ENCODE measurements around the gene ATG101. TPM values are rescaled to one million over a fixed set of nuclear protein-coding genes. Genes with fewer than 3 reads are reported as not detected.

The ATG101 gene
- total RNA-seq, 1 donor from 2014 or later = 38.4 TPM

DNA sequence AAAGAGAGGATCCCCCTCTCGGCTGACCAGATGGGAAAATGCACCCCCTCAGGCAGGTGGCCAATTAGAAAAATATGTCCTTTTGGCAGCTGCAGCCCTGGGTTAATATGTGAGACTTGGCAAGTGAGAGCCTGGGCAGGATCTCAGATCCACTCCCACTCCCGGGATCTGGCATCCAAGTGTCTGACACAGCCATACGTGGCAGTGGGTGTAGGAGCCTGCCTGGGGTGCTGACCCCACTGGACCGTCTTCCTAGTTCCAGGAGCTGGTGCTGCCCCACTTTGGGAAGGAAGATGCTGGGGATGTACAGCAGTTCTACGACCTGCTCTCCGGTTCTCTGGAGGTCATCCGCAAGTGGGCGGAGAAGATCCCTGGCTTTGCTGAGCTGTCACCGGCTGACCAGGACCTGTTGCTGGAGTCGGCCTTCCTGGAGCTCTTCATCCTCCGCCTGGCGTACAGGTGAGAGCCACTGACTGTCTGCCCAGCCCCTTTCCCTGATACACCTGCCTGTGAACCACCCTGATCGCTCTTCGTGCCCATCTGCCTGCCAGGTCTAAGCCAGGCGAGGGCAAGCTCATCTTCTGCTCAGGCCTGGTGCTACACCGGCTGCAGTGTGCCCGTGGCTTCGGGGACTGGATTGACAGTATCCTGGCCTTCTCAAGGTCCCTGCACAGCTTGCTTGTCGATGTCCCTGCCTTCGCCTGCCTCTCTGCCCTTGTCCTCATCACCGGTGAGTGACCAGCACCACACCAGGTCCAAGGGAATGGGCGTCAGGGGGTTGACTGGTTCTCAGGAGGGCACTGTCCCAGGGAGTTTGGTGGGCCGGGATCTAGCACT lies 12.8 kb upstream of the ATG101 start:
- intact Hi-C loops (cut with micrococcal nuclease) = no loop called here

GRCh38 chr12:52057638-52058576 lies 11.9 kb upstream of the ATG101 start:
- intact Hi-C loops (cut with micrococcal nuclease) = no loop called here

DNA sequence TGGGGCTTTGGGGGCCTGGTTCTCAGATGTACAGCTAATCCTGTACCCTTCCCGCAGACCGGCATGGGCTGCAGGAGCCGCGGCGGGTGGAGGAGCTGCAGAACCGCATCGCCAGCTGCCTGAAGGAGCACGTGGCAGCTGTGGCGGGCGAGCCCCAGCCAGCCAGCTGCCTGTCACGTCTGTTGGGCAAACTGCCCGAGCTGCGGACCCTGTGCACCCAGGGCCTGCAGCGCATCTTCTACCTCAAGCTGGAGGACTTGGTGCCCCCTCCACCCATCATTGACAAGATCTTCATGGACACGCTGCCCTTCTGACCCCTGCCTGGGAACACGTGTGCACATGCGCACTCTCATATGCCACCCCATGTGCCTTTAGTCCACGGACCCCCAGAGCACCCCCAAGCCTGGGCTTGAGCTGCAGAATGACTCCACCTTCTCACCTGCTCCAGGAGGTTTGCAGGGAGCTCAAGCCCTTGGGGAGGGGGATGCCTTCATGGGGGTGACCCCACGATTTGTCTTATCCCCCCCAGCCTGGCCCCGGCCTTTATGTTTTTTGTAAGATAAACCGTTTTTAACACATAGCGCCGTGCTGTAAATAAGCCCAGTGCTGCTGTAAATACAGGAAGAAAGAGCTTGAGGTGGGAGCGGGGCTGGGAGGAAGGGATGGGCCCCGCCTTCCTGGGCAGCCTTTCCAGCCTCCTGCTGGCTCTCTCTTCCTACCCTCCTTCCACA lies 11.0 kb upstream of the ATG101 start:
- intact Hi-C loops (cut with micrococcal nuclease) = no loop called here

DNA sequence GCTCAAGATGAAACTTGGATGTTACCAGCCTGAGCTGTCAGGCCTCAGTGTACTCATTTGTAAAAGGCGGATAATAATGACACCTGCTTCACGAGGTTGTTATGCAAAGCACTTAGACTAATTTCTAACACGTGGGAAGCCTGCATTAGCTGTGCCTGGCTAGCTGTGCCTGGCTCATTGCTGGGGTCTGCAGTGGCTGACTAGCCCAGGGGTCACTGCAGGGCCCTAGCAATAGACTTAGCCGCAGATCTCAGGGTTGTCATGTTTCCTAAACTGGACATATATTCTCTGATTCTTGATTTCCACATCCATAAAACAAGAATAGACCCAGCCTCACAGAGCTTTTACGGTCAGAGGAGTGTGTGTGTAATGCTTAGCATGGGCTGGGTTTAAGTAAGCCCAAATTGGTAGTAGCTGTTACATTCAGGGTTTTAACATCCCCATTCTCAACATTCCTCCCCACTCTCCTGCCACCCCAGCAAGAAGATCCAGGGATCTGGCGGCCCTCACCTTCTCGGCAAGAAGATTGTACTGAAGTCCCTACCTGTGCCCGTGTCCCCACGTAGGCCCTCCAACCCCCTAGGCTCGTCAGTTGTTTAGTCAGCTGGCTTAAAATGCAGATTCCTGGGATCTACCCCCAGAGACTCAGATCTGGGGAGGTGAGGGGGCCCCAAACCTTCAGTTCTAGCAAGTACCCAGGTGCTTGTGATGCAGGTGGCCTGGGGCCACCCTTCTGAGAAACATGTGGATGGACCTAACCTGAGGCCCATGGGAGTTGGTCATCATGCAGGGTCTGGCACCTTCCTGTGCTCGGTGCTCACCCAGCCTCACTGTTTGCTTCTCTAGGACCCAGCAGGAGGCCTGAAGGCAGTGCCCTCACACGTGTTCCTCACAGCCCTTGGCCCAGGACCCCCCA lies 9.9 kb upstream of the ATG101 start:
- intact Hi-C loops (cut with micrococcal nuclease) = no loop called here

GRCh38 chr12:52060498-52061177 lies 9.1 kb upstream of the ATG101 start:
- intact Hi-C loops (cut with micrococcal nuclease) = no loop called here

- intact Hi-C loops (cut with micrococcal nuclease) = no loop called here
These were observed 8.2 kb upstream of the ATG101 start for GRCh38 chr12:52061470-52062166.

- intact Hi-C loops (cut with micrococcal nuclease) = no loop called here
These were observed 7.4 kb upstream of the ATG101 start for GRCh38 chr12:52062167-52063081.

DNA sequence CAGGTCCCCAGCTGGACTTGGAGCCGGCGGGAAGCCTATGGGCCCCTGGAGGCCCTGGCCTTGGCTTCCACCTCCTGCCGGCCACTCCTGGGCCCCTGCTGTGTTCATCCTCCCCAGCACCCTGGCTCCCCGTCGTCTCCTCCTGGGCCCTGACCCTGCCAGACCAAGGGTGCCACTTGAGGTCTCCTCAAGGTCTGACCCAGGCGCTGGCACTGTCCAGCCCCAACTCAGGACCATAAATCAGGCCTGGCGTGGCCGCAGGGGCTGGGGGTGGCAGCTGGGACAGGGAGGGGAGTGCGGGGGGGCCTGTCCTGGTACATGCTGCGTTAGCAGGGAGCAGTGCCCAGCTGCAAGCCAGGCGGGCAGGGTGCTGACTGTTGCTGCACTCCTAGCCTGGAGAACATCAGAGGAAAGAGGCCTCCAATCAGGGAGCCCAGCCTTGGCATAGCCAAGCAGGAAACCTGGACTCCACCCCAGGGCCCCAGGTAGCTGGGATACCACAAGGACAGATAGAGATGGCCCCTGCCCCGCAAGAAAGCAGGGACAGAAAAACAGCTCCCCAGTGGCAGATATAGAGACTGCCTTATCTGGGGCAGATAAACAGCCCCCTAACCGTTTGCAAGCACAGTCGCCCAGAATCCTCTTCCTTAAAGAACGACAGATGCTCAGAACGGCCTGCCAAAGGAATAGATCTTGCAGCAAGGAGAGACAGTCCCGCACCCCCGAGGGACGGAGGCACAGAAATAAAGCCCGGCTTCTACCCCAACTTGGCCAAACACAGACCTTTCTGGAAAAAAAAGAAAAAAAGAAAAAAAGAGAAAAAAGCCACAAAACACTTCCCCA lies 6.5 kb upstream of the ATG101 start:
- intact Hi-C loops (cut with micrococcal nuclease) = no loop called here

DNA sequence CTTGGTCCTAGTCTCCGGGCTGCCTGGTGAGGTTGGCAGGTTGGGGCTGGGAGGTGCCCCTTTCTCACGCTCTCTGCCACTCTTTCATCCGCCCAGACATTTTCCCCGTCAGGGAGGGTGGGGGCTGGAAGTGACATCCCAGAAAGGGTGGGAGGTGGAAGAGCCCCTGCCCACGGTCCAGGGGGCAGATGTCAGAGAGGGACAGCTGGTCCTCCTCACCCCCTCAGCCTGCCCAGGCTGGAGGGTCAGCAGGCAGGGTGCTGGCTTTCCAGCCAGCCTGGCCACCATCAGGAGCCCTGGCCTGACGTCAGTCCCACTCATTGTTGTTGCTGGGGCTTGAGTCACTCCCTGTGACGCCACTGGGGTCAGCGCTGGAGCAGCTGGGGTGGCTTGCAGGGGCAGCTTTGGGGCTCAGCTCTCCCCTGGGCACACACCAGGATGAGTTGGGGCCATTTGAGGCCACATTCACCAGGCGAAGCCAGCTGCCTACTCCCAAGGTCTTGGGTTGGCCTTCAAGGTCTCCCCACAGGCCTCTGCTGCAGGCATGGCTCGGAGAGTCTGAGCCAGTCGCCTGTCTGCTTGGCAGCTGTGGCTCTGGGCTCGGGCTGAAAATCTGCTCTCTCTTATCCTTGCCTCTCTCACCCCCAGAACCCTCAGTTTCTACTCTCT lies 5.7 kb upstream of the ATG101 start:
- intact Hi-C loops (cut with micrococcal nuclease) = no loop called here

DNA sequence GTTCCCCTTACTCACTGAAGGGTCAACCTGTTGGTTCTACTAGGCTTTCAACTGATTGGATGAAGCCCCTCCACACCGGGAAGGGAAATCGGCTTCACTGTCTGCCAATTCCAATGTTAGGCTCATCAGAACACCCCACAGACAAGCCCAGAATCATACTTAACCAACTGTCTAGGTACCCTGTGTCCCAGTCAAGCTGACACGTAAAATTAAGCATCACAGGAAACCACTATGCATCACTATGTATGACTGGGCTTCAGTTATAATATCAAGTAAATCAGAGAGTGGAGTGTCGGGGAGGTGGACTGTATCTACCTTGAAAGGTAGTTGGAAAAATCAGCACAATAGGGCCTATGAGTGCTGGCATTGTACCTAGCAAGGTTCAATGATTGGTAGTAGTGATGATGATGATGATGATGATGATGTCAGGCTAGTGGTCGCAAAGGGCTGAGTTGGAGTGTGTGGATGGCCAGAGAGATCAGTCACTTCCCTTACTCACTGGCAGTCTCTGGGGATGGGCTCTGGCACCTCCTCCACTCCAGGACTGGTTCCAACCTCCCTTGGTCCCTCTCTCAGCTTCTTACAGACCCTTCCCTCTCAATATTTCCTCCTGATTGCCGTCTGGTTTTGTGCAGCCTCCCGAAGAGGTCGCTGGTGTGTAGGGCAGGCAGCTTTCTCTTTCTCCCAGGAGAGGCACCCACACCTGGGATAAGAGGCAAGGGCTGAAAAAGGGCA lies 3.3 kb upstream of the ATG101 start:
- intact Hi-C loops (cut with micrococcal nuclease) = no loop called here

DNA sequence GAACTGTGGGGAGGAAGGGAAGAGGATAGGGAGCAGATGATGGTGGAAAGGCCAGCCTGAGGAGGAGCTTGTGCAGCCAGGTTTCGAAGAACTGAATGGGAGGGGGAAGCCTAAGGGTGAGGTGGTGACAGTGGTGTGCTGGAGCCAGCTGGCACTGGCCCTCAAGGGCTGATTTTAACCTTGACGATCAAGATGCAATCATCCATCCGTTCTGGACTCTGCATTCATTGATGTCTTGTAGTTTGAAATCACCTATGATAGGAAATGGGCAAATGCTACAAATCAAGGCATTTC lies 2.8 kb upstream of the ATG101 start:
- intact Hi-C loops (cut with micrococcal nuclease) = no loop called here

- intact Hi-C loops (cut with micrococcal nuclease) = loop anchor here (1.0 kb wide), 1 partner anchor 13 kb away; no protein-coding TSS in a partner anchor
These were observed 577 bp downstream of the ATG101 start for GRCh38 chr12:52070185-52070925.

- intact Hi-C loops (cut with micrococcal nuclease) = no loop called here
These were observed 4.0 kb downstream of the ATG101 start for GRCh38 chr12:52073531-52074381.

GRCh38 chr12:52074971-52075724 lies 5.4 kb downstream of the ATG101 start:
- intact Hi-C loops (cut with micrococcal nuclease) = no loop called here

Measured in T-helper 2 cell treated with Interferon-gamma antibody and Interleukin-4, amounts not matched to agents 100 ng/mL and 5 ng/mL, for 36 hours (primary cell).